Measurements from ENCODE around the gene KRT24. TPM values are rescaled to one million over a fixed set of nuclear protein-coding genes. Genes with fewer than 3 reads are reported as not detected.
"Not testable (repeated sequence)": the region's sequence is repeated elsewhere in the genome, so short reads cannot be mapped to it uniquely, and the experiment has no call there.

The KRT24 gene
- not detected for total RNA-seq

GRCh38 chr17:40703652-40704051, at the start of gene KRT24:
TSS of gene KRT24 (minus strand) at chr17:40703752. CDS start at chr17:40703693, 59 bp downstream.
- Mint-ChIP-seq H3K36me3 (ENCODE audit: low read depth) (no peaks in the 10 kb centered on the region), H3K4me3 (no peak within 1 kb of the TSS), H3K27ac (no peak within 1 kb of the TSS), H3K27me3 (ENCODE audit: low read depth) (peaks cover 27% of the 10 kb centered on the region), H3K4me1 (ENCODE audit: low read depth) (no peaks in the 10 kb centered on the region), H3K9me3 (ENCODE audit: insufficient read depth) (no peaks in the 10 kb centered on the region)
- ATAC-seq (no peak), DNase-seq (no peak)
- CTCF ChIA-PET: interaction anchor here (0.8 to 1.4 kb wide), 2 partner anchors 24 to 618 kb away, joined by 3 read pairs; no protein-coding TSS in a partner anchor
- POLR2A ChIA-PET: interaction anchor here (0.6 kb wide), 1 partner anchor 61 kb away, joined by 3 read pairs; no protein-coding TSS in a partner anchor

- Mint-ChIP-seq H3K4me3 (no peak overlapping the region), H3K27me3 (ENCODE audit: low read depth) (peaks cover 38% of the 10 kb centered on the region), H3K4me1 (ENCODE audit: low read depth) (no peaks in the 10 kb centered on the region), H3K27ac (no peak overlapping the region), H3K9me3 (ENCODE audit: insufficient read depth) (no peaks in the 10 kb centered on the region), H3K36me3 (ENCODE audit: low read depth) (no peaks in the 10 kb centered on the region)
- ChIA-PET POLR2A (no interaction called here), CTCF (no interaction called here)
- ATAC-seq (no peak), DNase-seq (no peak)
Observed at GRCh38 chr17:40751065-40751464, 47.5 kb upstream of the KRT24 start.

GRCh38 chr17:40750391-40750790, 46.8 kb upstream of the KRT24 start:
- H3K4me3 Mint-ChIP-seq: no peak overlapping the region
- no peak for ATAC-seq
- no peak overlapping the region for H3K27ac Mint-ChIP-seq
- no peaks in the 10 kb centered on the region for H3K36me3 Mint-ChIP-seq (ENCODE audit: low read depth)
- no peaks in the 10 kb centered on the region for H3K9me3 Mint-ChIP-seq (ENCODE audit: insufficient read depth)
- no peak for DNase-seq
- no peaks in the 10 kb centered on the region for H3K4me1 Mint-ChIP-seq (ENCODE audit: low read depth)
- POLR2A ChIA-PET: no interaction called here
- H3K27me3 Mint-ChIP-seq (ENCODE audit: low read depth): peaks cover 36% of the 10 kb centered on the region
- CTCF ChIA-PET: no interaction called here

- ATAC-seq; DNase-seq; H3K4me3 Mint-ChIP-seq; H3K4me1 Mint-ChIP-seq (ENCODE audit: low read depth); H3K9me3 Mint-ChIP-seq (ENCODE audit: insufficient read depth); H3K36me3 Mint-ChIP-seq (ENCODE audit: low read depth); POLR2A ChIA-PET; CTCF ChIA-PET; H3K27ac Mint-ChIP-seq: not testable (repeated sequence)
- peaks cover 38% of the 10 kb centered on the region for H3K27me3 Mint-ChIP-seq (ENCODE audit: low read depth)
Observed at GRCh38 chr17:40748666-40749065, 45.1 kb upstream of the KRT24 start.

GRCh38 chr17:40738553-40738952, 35.0 kb upstream of the KRT24 start:
- H3K9me3 Mint-ChIP-seq (ENCODE audit: insufficient read depth): peaks cover 7% of the 10 kb centered on the region
- ATAC-seq (no peak), DNase-seq (no peak)
- no peaks in the 10 kb centered on the region for H3K36me3 Mint-ChIP-seq (ENCODE audit: low read depth)
- peaks cover 29% of the 10 kb centered on the region for H3K27me3 Mint-ChIP-seq (ENCODE audit: low read depth)
- H3K4me1 Mint-ChIP-seq (ENCODE audit: low read depth): no peaks in the 10 kb centered on the region
- H3K4me3 Mint-ChIP-seq: no peak overlapping the region
- ChIA-PET CTCF (no interaction called here), POLR2A (no interaction called here)
- no peak overlapping the region for H3K27ac Mint-ChIP-seq

- Mint-ChIP-seq H3K27ac (no peak overlapping the region), H3K36me3 (ENCODE audit: low read depth) (no peaks in the 10 kb centered on the region), H3K4me3 (no peak overlapping the region), H3K4me1 (ENCODE audit: low read depth) (no peaks in the 10 kb centered on the region), H3K27me3 (ENCODE audit: low read depth) (peaks cover 31% of the 10 kb centered on the region), H3K9me3 (ENCODE audit: insufficient read depth) (no peaks in the 10 kb centered on the region)
- CTCF ChIA-PET: no interaction called here
- ATAC-seq (no peak), DNase-seq (no peak)
- POLR2A ChIA-PET: no interaction called here
Observed at GRCh38 chr17:40735016-40735415, 31.5 kb upstream of the KRT24 start.

GRCh38 chr17:40734018-40734417, 30.5 kb upstream of the KRT24 start:
- Mint-ChIP-seq H3K4me3 (no peak overlapping the region), H3K9me3 (ENCODE audit: insufficient read depth) (no peaks in the 10 kb centered on the region), H3K27ac (no peak overlapping the region), H3K27me3 (ENCODE audit: low read depth) (peaks cover 30% of the 10 kb centered on the region), H3K36me3 (ENCODE audit: low read depth) (no peaks in the 10 kb centered on the region), H3K4me1 (ENCODE audit: low read depth) (no peaks in the 10 kb centered on the region)
- ChIA-PET POLR2A (no interaction called here), CTCF (no interaction called here)
- ATAC-seq (no peak), DNase-seq (no peak)

DNA sequence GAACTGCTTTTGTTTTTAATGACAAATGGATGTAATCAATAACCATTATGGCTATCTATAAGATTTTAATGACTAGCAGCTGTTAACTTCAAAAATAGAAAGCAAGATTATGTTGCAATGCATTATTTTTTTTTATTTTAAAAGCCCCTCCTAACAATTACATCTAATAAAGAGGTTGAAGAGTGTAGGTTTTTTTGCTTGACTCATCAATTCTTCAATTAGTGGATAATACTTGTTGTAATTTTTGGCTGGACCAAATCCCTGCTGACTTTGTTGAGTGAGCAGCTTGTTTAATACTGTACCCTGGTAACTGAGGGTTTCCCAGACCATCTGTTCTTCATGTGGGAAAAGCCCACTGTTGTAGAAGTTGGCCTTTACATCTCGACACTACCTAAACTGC, 27.4 kb upstream of the KRT24 start:
- ATAC-seq: no peak
- Mint-ChIP-seq H3K9me3 (ENCODE audit: insufficient read depth) (no peaks in the 10 kb centered on the region), H3K36me3 (ENCODE audit: low read depth) (no peaks in the 10 kb centered on the region), H3K4me3 (no peak overlapping the region), H3K27me3 (ENCODE audit: low read depth) (peaks cover 28% of the 10 kb centered on the region), H3K27ac (no peak overlapping the region), H3K4me1 (ENCODE audit: low read depth) (no peaks in the 10 kb centered on the region)
- ChIA-PET POLR2A (no interaction called here), CTCF (interaction anchor here (1.4 to 1.6 kb wide), 2 partner anchors 12 to 171 kb away, joined by 3 to 4 read pairs; no protein-coding TSS in a partner anchor)
- DNase-seq: no peak

- ChIA-PET CTCF (interaction anchor here (0.7 to 1.3 kb wide), 5 partner anchors 23 to 112 kb away, joined by 3 read pairs; no protein-coding TSS in a partner anchor), POLR2A (no interaction called here)
- H3K27me3 Mint-ChIP-seq (ENCODE audit: low read depth): peaks cover 29% of the 10 kb centered on the region
- no peak overlapping the region for H3K4me3 Mint-ChIP-seq
- DNase-seq (no peak), ATAC-seq (no peak)
- H3K9me3 Mint-ChIP-seq (ENCODE audit: insufficient read depth): no peaks in the 10 kb centered on the region
- no peaks in the 10 kb centered on the region for H3K4me1 Mint-ChIP-seq (ENCODE audit: low read depth)
- H3K36me3 Mint-ChIP-seq (ENCODE audit: low read depth): no peaks in the 10 kb centered on the region
- no peak overlapping the region for H3K27ac Mint-ChIP-seq
Observed at GRCh38 chr17:40727447-40728231, 24.1 kb upstream of the KRT24 start.

DNA sequence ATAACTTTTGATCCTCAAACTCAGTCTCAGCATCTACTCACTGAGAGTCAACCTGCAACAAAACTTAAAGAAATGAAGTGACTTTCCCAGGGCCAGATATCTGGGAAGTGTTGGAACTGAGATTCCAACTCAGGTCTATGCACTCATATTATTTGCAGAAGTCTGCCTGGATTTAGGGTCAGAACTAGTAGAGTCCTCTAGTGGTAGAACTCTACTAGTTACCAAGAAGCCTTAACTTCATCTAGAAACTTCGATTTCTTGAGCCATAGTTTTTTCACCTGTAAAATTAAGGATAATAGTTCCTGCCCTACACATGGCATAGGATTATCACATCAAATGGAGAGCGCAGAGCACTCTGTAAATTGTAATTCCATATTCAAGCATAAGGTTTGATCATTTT, 23.4 kb upstream of the KRT24 start:
- no peak overlapping the region for H3K4me3 Mint-ChIP-seq
- no peak overlapping the region for H3K27ac Mint-ChIP-seq
- DNase-seq (no peak), ATAC-seq (no peak)
- ChIA-PET CTCF (interaction anchor here (1.0 to 1.3 kb wide), 3 partner anchors 22 to 111 kb away, joined by 3 read pairs; no protein-coding TSS in a partner anchor), POLR2A (no interaction called here)
- peaks cover 29% of the 10 kb centered on the region for H3K27me3 Mint-ChIP-seq (ENCODE audit: low read depth)
- no peaks in the 10 kb centered on the region for H3K9me3 Mint-ChIP-seq (ENCODE audit: insufficient read depth)
- no peaks in the 10 kb centered on the region for H3K4me1 Mint-ChIP-seq (ENCODE audit: low read depth)
- H3K36me3 Mint-ChIP-seq (ENCODE audit: low read depth): no peaks in the 10 kb centered on the region

GRCh38 chr17:40724656-40725055, 21.1 kb upstream of the KRT24 start:
- DNase-seq (no peak), ATAC-seq (no peak)
- Mint-ChIP-seq H3K4me3 (no peak overlapping the region), H3K27ac (no peak overlapping the region), H3K4me1 (ENCODE audit: low read depth) (no peaks in the 10 kb centered on the region), H3K36me3 (ENCODE audit: low read depth) (no peaks in the 10 kb centered on the region), H3K27me3 (ENCODE audit: low read depth) (peaks cover 19% of the 10 kb centered on the region), H3K9me3 (ENCODE audit: insufficient read depth) (no peaks in the 10 kb centered on the region)
- POLR2A ChIA-PET: no interaction called here
- CTCF ChIA-PET: interaction anchor here (1.7 kb wide), 1 partner anchor 80 kb away, joined by 4 read pairs; no protein-coding TSS in a partner anchor

DNA sequence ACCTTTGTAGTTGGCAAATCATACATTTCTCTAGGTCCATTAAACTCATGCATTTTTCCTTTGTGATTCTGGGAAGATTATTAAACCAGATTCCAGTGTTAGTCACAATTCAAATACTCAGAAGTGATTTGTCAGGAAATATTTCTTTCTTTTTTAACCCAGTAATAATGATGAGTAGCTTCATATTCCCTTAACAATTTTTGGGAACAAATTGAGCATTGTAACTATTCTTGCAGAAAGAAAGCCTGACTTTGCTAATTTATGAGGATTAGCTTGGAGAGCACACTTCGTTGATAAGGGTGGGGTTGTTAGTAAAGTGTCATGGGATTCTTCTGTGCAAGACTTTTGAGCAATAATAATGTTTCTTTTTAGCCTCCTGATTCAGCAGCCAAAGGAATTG, 18.7 kb upstream of the KRT24 start:
- ChIA-PET CTCF (no interaction called here), POLR2A (no interaction called here)
- Mint-ChIP-seq H3K27me3 (ENCODE audit: low read depth) (peaks cover 21% of the 10 kb centered on the region), H3K4me3 (no peak overlapping the region), H3K36me3 (ENCODE audit: low read depth) (no peaks in the 10 kb centered on the region), H3K27ac (no peak overlapping the region), H3K4me1 (ENCODE audit: low read depth) (no peaks in the 10 kb centered on the region), H3K9me3 (ENCODE audit: insufficient read depth) (no peaks in the 10 kb centered on the region)
- no peak for DNase-seq
- no peak for ATAC-seq
